GM12878 (cell line): ENCODE data around the gene CEP128. TPM values are rescaled to one million over a fixed set of nuclear protein-coding genes. Genes with fewer than 3 reads are reported as not detected.

ENCODE experiments used
- ATAC-seq: fragments of 200-7000 bp; cut with Tn5 transposase; 3 replicates; pipeline ENCODE4 v1.9.1; 2020; ENCODE audit warnings: mild to moderate bottlenecking, moderate library complexity
- BruUV-seq: library from RNA; stranded (reverse); fragments of 400-500 nt; replicated peaks from 2 replicates; lab custom pipeline; 2021; lab: Mats Ljungman, UMichigan
- CTCF ChIA-PET: fragments of 300-600 bp; sonication (Branson Sonifier 250); formaldehyde crosslinking; extraction: SDS; loops from one replicate; lab custom pipeline; 2021; ENCODE audit warnings: inconsistent platforms; lab: Yijun Ruan, JAX
- POLR2A ChIA-PET: fragments of 350-600 bp; formaldehyde crosslinking; extraction: SDS; loops from one replicate; lab custom pipeline; 2021; ENCODE audit warnings: inconsistent platforms; lab: Charles Lee
- RAD21 ChIA-PET: fragments of 300-600 bp; sonication (Branson Sonifier 250); formaldehyde crosslinking; loops from one replicate; lab custom pipeline; 2023; ENCODE audit warnings: antibody characterized with exemption; ENCODE audit not compliant: unreplicated experiment; lab: Charles Lee
- SMC1A ChIA-PET: fragments of 300-600 bp; sonication (Branson Sonifier 250); formaldehyde crosslinking; loops from one replicate; lab custom pipeline; 2023; ENCODE audit not compliant: unreplicated experiment, uncharacterized antibody; lab: Charles Lee
- DNase-seq: peaks from one replicate; pipeline ENCODE4 v3.0.0-alpha.2; 2011; ENCODE audit warnings: low read depth, low spot score
- FAIRE-seq: peaks from 3 replicates; lab custom pipeline; 2011; peaks lifted over from hg19 to GRCh38; lab: Jason Lieb, UNC
- H2AFZ ChIP-seq: 2 replicates; pipeline ENCODE4 v1.6.0; 2011; ENCODE audit warnings: low read depth, low read length, control low read depth; ENCODE audit not compliant: control insufficient read depth
- H3K27ac ChIP-seq: 2 replicates; pipeline ENCODE4 v1.5.1; 2011; ENCODE audit warnings: control low read depth; ENCODE audit not compliant: control insufficient read depth, insufficient read depth
- H3K27me3 ChIP-seq, 2 experiments: replicated peaks in 1 of 2; 2 replicates each; pipeline versions ENCODE4 v1.6.0 to v1.6.1; 2011; ENCODE audit warnings: low read length in 1 of 2; ENCODE audit not compliant: control insufficient read depth in 2 of 2, insufficient read depth in 2 of 2
- H3K36me3 ChIP-seq, 2 experiments: 2 replicates each; pipeline ENCODE4 v1.5.1; 2011; ENCODE audit warnings: low read length in 1 of 2; ENCODE audit not compliant: control insufficient read depth in 2 of 2, insufficient read depth in 2 of 2
- H3K4me1 ChIP-seq: 2 replicates; pipeline ENCODE4 v1.6.1; 2011; ENCODE audit warnings: mild to moderate bottlenecking, low read length, moderate library complexity, mixed read lengths; ENCODE audit not compliant: control insufficient read depth, insufficient read depth
- H3K4me2 ChIP-seq: 2 replicates; pipeline ENCODE4 v1.6.0; 2011; ENCODE audit warnings: control low read depth; ENCODE audit not compliant: control insufficient read depth, insufficient read depth
- H3K4me3 ChIP-seq: fragments of 200-600 bp; sonication (generic); 2 replicates; pipeline ENCODE4 v1.5.1; 2016
- H3K79me2 ChIP-seq: 2 replicates; pipeline ENCODE4 v1.6.0; 2011; ENCODE audit warnings: low read length; ENCODE audit not compliant: control insufficient read depth, insufficient read depth
- H3K9ac ChIP-seq: 2 replicates; pipeline ENCODE4 v1.8.0; 2011; ENCODE audit warnings: low read length, control low read depth, mixed read lengths; ENCODE audit not compliant: control insufficient read depth, insufficient read depth
- H3K9me3 ChIP-seq: replicated peaks from 3 replicates; pipeline ENCODE4 v1.5.1; 2011; ENCODE audit warnings: mild to moderate bottlenecking, low read length; ENCODE audit not compliant: control insufficient read depth, insufficient read depth
- H4K20me1 ChIP-seq: 2 replicates; pipeline ENCODE4 v1.6.0; 2011; ENCODE audit not compliant: control insufficient read depth, insufficient read depth
- ASH2L ChIP-seq: fragments of 300-600, 200-600 bp; sonication (generic); IDR thresholded peaks from 2 replicates; pipeline ENCODE4 v1.6.1; 2017; ENCODE audit warnings: low read depth, mild to moderate bottlenecking, borderline replicate concordance
- CHD2 ChIP-seq: IDR thresholded peaks from 2 replicates; pipeline ENCODE4 v1.6.1; 2011; ENCODE audit warnings: low read depth, low read length, improper control_type of control experiment, borderline replicate concordance
- E4F1 ChIP-seq: fragments of 450-650 bp; IDR thresholded peaks from 2 replicates; pipeline ENCODE4 v1.6.1; 2018; ENCODE audit warnings: borderline replicate concordance, mild to moderate bottlenecking; ENCODE audit not compliant: partially characterized antibody
- IKZF1 ChIP-seq: fragments of 450-650 bp; conservative IDR thresholded peaks from 2 replicates; pipeline ENCODE4 v1.6.1; 2017; ENCODE audit warnings: antibody characterized with exemption, mild to moderate bottlenecking
- NBN ChIP-seq: fragments of 450-650 bp; IDR thresholded peaks from 2 replicates; pipeline ENCODE4 v1.6.1; 2016
- NFXL1 ChIP-seq: fragments of 450-650 bp; IDR thresholded peaks from 2 replicates; pipeline ENCODE4 v1.6.1; 2017; ENCODE audit warnings: antibody characterized with exemption, mild to moderate bottlenecking, borderline replicate concordance
- NKRF ChIP-seq: fragments of 450-650 bp; conservative IDR thresholded peaks from 2 replicates; pipeline ENCODE4 v1.6.1; 2017; ENCODE audit warnings: mild to moderate bottlenecking, moderate library complexity
- POLR2A ChIP-seq: IDR thresholded peaks from 2 replicates; pipeline ENCODE4 v1.6.1; 2011; ENCODE audit warnings: low read depth, mild to moderate bottlenecking, low read length
- PRDM15 ChIP-seq: fragments of 450-650 bp; formaldehyde crosslinking; IDR thresholded peaks from 2 replicates; pipeline ENCODE4 v1.4.0; 2020; ENCODE audit warnings: mild to moderate bottlenecking, moderate library complexity
- REST ChIP-seq: IDR thresholded peaks from 2 replicates; pipeline ENCODE4 v1.6.1; 2012; ENCODE audit warnings: mild to moderate bottlenecking, low read depth, low read length
- SIN3A ChIP-seq: IDR thresholded peaks from 2 replicates; pipeline ENCODE4 v1.6.1; 2012; ENCODE audit warnings: low read depth, low read length, improper control_type of control experiment
- SPI1 ChIP-seq: IDR thresholded peaks from 2 replicates; pipeline ENCODE4 v1.6.1; 2011; ENCODE audit warnings: low read depth, mild to moderate bottlenecking, low read length, moderate library complexity, borderline replicate concordance; ENCODE audit not compliant: insufficient read depth
- STAT1 ChIP-seq: fragments of 450-650 bp; conservative IDR thresholded peaks from 2 replicates; pipeline ENCODE4 v1.6.1; 2014; ENCODE audit warnings: antibody characterized with exemption, mild to moderate bottlenecking
- WGBS: methylation state at CpG from one replicate; pipeline ENCODE4 v1.1.6; 2016; ENCODE audit warnings: low lambda C conversion rate; ENCODE audit not compliant: insufficient replicate concordance, insufficient coverage; ENCODE audit errors: missing lambda C conversion rate; 5-methylcytosine and 5-hydroxymethylcytosine counted together
- in situ Hi-C: fragments of 300-500 bp; cut with MboI; formaldehyde crosslinking; loops from 9 replicates; pipeline ENCODE4 v1.14.3; 2018; ENCODE audit warnings: mixed read lengths
- intact Hi-C: fragments of 100-400 bp; cut with micrococcal nuclease; formaldehyde crosslinking; loops from one replicate; pipeline ENCODE4 v1.14.2; 2022; ENCODE audit not compliant: unreplicated experiment
- polyA plus RNA-seq, 11 experiments: library from polyadenylated mRNA; depleted of rRNA in 4 of 11; unstranded in 6 of 11; stranded (reverse) in 5 of 11; fragments of >200 nt; fragmentation: Nextera tagmentation in 4 of 11; fragmentation: Illumina TruSeq in 1 of 11; extraction: Ambion mirVana in 4 of 11; extraction: Trizol in 1 of 11; gene quantifications; 1 replicate in 1 of 11; 2 replicates in 10 of 11; pipeline versions ENCODE4 v1.2.1 to v1.2.3, GENCODE V29; 2011 to 2016; ENCODE audit warnings: inconsistent platforms in 2 of 11, missing spikeins in 2 of 11, low read depth in 1 of 11
- total RNA-seq, 4 experiments: library from RNA; depleted of rRNA in 3 of 4; stranded (reverse); fragments of >200 nt in 3 of 4; fragmentation: Illumina TruSeq in 1 of 4; extraction: Trizol in 1 of 4; gene quantifications; 2 replicates each; pipeline versions ENCODE4 v1.2.1 to v1.2.3, GENCODE V29; 2013 to 2021

The CEP128 gene
- total and polyA plus RNA-seq, 10 of the 15 experiments (the other 5 are each of a cell fraction or from before 2014, with no cell fraction given), result 1.1 to 6.7 (median 3.4) TPM

- H3K9ac ChIP-seq, result no peak overlapping the region
- H2AFZ ChIP-seq, result no peak overlapping the region
- FAIRE-seq, result no peak
- DNase-seq, result no peak
- H3K27ac ChIP-seq, result no peak overlapping the region
- RAD21 ChIA-PET, result no interaction called here
- in situ Hi-C loops (no loop called here), intact Hi-C loops (loop anchor here (10.0 kb wide), 1 partner anchor 777 kb away; no protein-coding TSS in a partner anchor)
- 70% methylated on average over 7 of the region's 7 CpGs for WGBS
- SMC1A ChIA-PET, result no interaction called here
- ATAC-seq, result no peak
- peaks cover 3 to 8% of the 10 kb centered on the region in 2 experiments; a peak in 3 of 4 replicates for H3K27me3 ChIP-seq
- H3K4me3 ChIP-seq, result no peak overlapping the region
- no peaks in the 10 kb centered on the region for H3K4me1 ChIP-seq
- H3K79me2 ChIP-seq, result no peaks in the 10 kb centered on the region
- no peaks in the 10 kb centered on the region for H3K36me3 ChIP-seq
- CTCF ChIA-PET, result interaction anchor here (0.9 to 1.1 kb wide), 3 partner anchors 14 to 504 kb away, joined by 3 read pairs; no protein-coding TSS in a partner anchor
- no peak overlapping the region for H3K4me2 ChIP-seq
- no peaks in the 10 kb centered on the region; the same call in 1 of the 2 replicates for H4K20me1 ChIP-seq
- POLR2A ChIA-PET, result no interaction called here
- H3K9me3 ChIP-seq, result no peaks in the 10 kb centered on the region
- BruUV-seq, result no TSS peak
- TF ChIP-seq ASH2L (no peak), E4F1 (no peak), NFXL1 (no peak), REST (no peak), CHD2 (no peak), SIN3A (no peak), SPI1 (no peak), NKRF (no peak), PRDM15 (no peak), NBN (no peak), STAT1 (no peak), POLR2A (no peak), IKZF1 (no peak)
Observed at GRCh38 chr14:80981673-80982072, 40.1 kb upstream of the CEP128 start.
